ENCODE measurements around the gene MEIOSIN. TPM values are rescaled to one million over a fixed set of nuclear protein-coding genes. Genes with fewer than 3 reads are reported as not detected.
A peak's percentile ranks its signal among the peaks of the same experiment; 100 is the strongest.

MEIOSIN gene
- polyA plus RNA-seq, 1 of the 3 experiments (the other 2 are of a cell fraction): 0.03 TPM

GRCh38 chr19:45782162-45782691, 49.0 kb downstream of the MEIOSIN start, which contains the start of gene DMPK:
Gene DMPK (minus strand): TSS chr19:45782490. CDS start chr19:45782352, 138 bp downstream.
- H3K79me2 ChIP-seq (ENCODE audit: insufficient read depth): peaks cover 53% of the 10 kb centered on the region
- H3K9ac ChIP-seq: peak within 1 kb of the TSS; percentile 72
- H2AFZ ChIP-seq (ENCODE audit: low read depth): no peak within 1 kb of the TSS
- H4K20me1 ChIP-seq (ENCODE audit: insufficient read depth): 0 out of 2 replicates have a peak, but pooled peaks cover 8% of the 10 kb centered on the region
- CTCF ChIA-PET: interaction anchor here (0.7 to 5.1 kb wide), 8 partner anchors 9 to 614 kb away, joined by 3 to 27 read pairs (median 6); partner anchors contain the start of genes FBXO46, QPCTL and SIX5
- WGBS (ENCODE audit: low lambda C conversion rate): 29% methylated on average over 7 of the region's 18 CpGs
- H3K27me3 ChIP-seq (ENCODE audit: insufficient read depth): no peaks in the 10 kb centered on the region
- H3K27ac ChIP-seq (ENCODE audit: low read depth in 2 of 2, low read length in 1 of 2): peak within 1 kb of the TSS; percentile 86 to 99
- H3F3A ChIP-seq (replicated peaks; ENCODE audit: insufficient read depth): peaks cover 14% of the 10 kb centered on the region
- POLR2A ChIA-PET: interaction anchor here (0.6 to 2.7 kb wide), 4 partner anchors 12 to 65 kb away, joined by 3 to 7 read pairs (median 4); no protein-coding TSS in a partner anchor
- peaks cover 15 to 52% of the 10 kb centered on the region in 2 experiments for H3K36me3 ChIP-seq (replicated peaks in 1 of 2; ENCODE audit: control insufficient read depth in 1 of 2, insufficient read depth in 2 of 2, low read length in 1 of 2)
- H3K9me3 ChIP-seq: no peaks in the 10 kb centered on the region
- H3K4me1 ChIP-seq (ENCODE audit: control insufficient read depth in 1 of 2, insufficient read depth in 2 of 2, low read depth in 1 of 2, low read length in 1 of 2): peaks cover 22 to 30% of the 10 kb centered on the region in 2 experiments; a peak in 3 of 4 replicates
- TF ChIP-seq TEAD4 (IDR thresholded peaks at IDR 0.05; ENCODE audit: borderline replicate concordance, insufficient read depth) (no peak), POLR2AphosphoS5 (IDR thresholded peaks at IDR 0.05; ENCODE audit: low read depth, low read length) (peak; percentile 46; the same call in 1 of the 2 replicates), FOXM1 (IDR thresholded peaks at IDR 0.05; ENCODE audit: low read depth) (no peak), TAF1 (IDR thresholded peaks at IDR 0.05; ENCODE audit: borderline replicate concordance, low read depth, low read length) (0 out of 2 replicates have a peak, but pooled peaks have one; percentile 12), GABPA (IDR thresholded peaks at IDR 0.05; ENCODE audit: low read depth) (no peak)
- H3K4me2 ChIP-seq: peak within 1 kb of the TSS; percentile 90
- peak; percentile 78 for DNase-seq
- H3K4me3 ChIP-seq (ENCODE audit: low read depth in 2 of 2, low read length in 1 of 2): peak within 1 kb of the TSS; percentile 47 to 54
- H3K9me2 ChIP-seq: no peaks in the 10 kb centered on the region

GRCh38 chr19:45782820-45783785, 49.9 kb downstream of the MEIOSIN start:
- H3K9me2 ChIP-seq: no peaks in the 10 kb centered on the region
- DNase-seq: peak; percentile 58
- peak overlapping the region; percentile 86 to 99 for H3K27ac ChIP-seq (ENCODE audit: low read depth in 2 of 2, low read length in 1 of 2)
- H3K79me2 ChIP-seq (ENCODE audit: insufficient read depth): peaks cover 62% of the 10 kb centered on the region
- H4K20me1 ChIP-seq (ENCODE audit: insufficient read depth): 0 out of 2 replicates have a peak, but pooled peaks cover 8% of the 10 kb centered on the region
- CTCF ChIA-PET: interaction anchor here (0.7 to 5.1 kb wide), 6 partner anchors 10 to 90 kb away, joined by 3 to 27 read pairs (median 8); partner anchors contain the start of genes FBXO46, QPCTL and SIX5
- H3K27me3 ChIP-seq (ENCODE audit: insufficient read depth): no peaks in the 10 kb centered on the region
- no peak overlapping the region for H2AFZ ChIP-seq (ENCODE audit: low read depth)
- peak overlapping the region; percentile 90 for H3K4me2 ChIP-seq
- H3K9ac ChIP-seq: peak overlapping the region; percentile 72
- POLR2A ChIA-PET: interaction anchor here (0.6 to 2.7 kb wide), 6 partner anchors 12 to 91 kb away, joined by 3 to 7 read pairs (median 4); partner anchors contain the start of genes QPCTL and SNRPD2
- H3K36me3 ChIP-seq (replicated peaks in 1 of 2; ENCODE audit: control insufficient read depth in 1 of 2, insufficient read depth in 2 of 2, low read length in 1 of 2): peaks cover 13 to 46% of the 10 kb centered on the region in 2 experiments
- no peaks in the 10 kb centered on the region for H3K9me3 ChIP-seq
- WGBS (ENCODE audit: low lambda C conversion rate): 32% methylated on average over 26 of the region's 26 CpGs
- H3K4me1 ChIP-seq (ENCODE audit: control insufficient read depth in 1 of 2, insufficient read depth in 2 of 2, low read depth in 1 of 2, low read length in 1 of 2): peaks cover 22 to 30% of the 10 kb centered on the region in 2 experiments; a peak in 3 of 4 replicates
- peak overlapping the region in 1 of 2 experiments; percentile 52; a peak in 2 of 4 replicates for H3K4me3 ChIP-seq (ENCODE audit: low read depth in 2 of 2, low read length in 1 of 2)
- peaks cover 14% of the 10 kb centered on the region for H3F3A ChIP-seq (replicated peaks; ENCODE audit: insufficient read depth)
- TF ChIP-seq YY1 (IDR thresholded peaks at IDR 0.05; ENCODE audit: low read depth) (no peak), GABPA (IDR thresholded peaks at IDR 0.05; ENCODE audit: low read depth) (no peak), IRF3 (IDR thresholded peaks at IDR 0.05; ENCODE audit: low read depth, low read length) (no peak), EP300 (IDR thresholded peaks at IDR 0.05; ENCODE audit: borderline replicate concordance in 1 of 2, low read depth in 1 of 2, low read length in 1 of 2) (0 out of 4 replicates have a peak, but pooled peaks of 1 of the 2 experiments have one; percentile 29), RAD21 (IDR thresholded peaks at IDR 0.05; ENCODE audit: low read length) (no peak), TCF12 (IDR thresholded peaks at IDR 0.05) (peak; percentile 70), RXRA (IDR thresholded peaks at IDR 0.05; ENCODE audit: borderline replicate concordance, low read depth) (no peak), MEF2A (IDR thresholded peaks at IDR 0.05; ENCODE audit: borderline replicate concordance, low read depth) (peak; percentile 95), TEAD4 (IDR thresholded peaks at IDR 0.05; ENCODE audit: borderline replicate concordance, insufficient read depth) (peak; percentile 73; the same call in 1 of the 2 replicates), POLR2AphosphoS5 (IDR thresholded peaks at IDR 0.05; ENCODE audit: low read depth, low read length) (no peak), CTCF (IDR thresholded peaks at IDR 0.05) (no peak; the same call in 1 of the 2 replicates), TAF1 (IDR thresholded peaks at IDR 0.05; ENCODE audit: borderline replicate concordance, low read depth, low read length) (no peak), USF1 (IDR thresholded peaks at IDR 0.05; ENCODE audit: borderline replicate concordance, low read depth) (no peak), SMC3 (IDR thresholded peaks at IDR 0.05; ENCODE audit: low read depth, low read length) (no peak), PBX3 (IDR thresholded peaks at IDR 0.05) (0 out of 2 replicates have a peak, but pooled peaks have one; percentile 6), GATA2 (CRISPR knock-in tag; IDR thresholded peaks at IDR 0.05) (no peak), NFIC (IDR thresholded peaks at IDR 0.05; ENCODE audit: borderline replicate concordance) (peak; percentile 71)

Measured in SK-N-SH (cell line).